ENCODE data around the gene BOLA2.
"Not testable (repeated sequence)": the region's sequence is repeated elsewhere in the genome, so short reads cannot be mapped to it uniquely, and the experiment has no call there.

GRCh38 chr16:29454828-29455227, 677 bp upstream of the BOLA2 start:
- not testable (repeated sequence) for TF ChIP-seq CTCF, POLR2A (IDR thresholded peaks at IDR 0.05)

All from esophagus squamous epithelium (tissue), 4 donors.